Aorta (tissue), 5 donors: ENCODE measurements around the gene RGS6. TPM values are rescaled to one million over a fixed set of nuclear protein-coding genes. Genes with fewer than 3 reads are reported as not detected.

Experiments used
- ATAC-seq: fragments of 200-7000 bp; cut with Tn5 transposase; one replicate; pipeline ENCODE4 v1.9.1; 2022; ENCODE audit warnings: moderate library complexity; ENCODE audit not compliant: low FRiP score
- DNase-seq, 2 donors: peaks; one replicate each; pipeline ENCODE4 v3.0.0-alpha.2; 2020
- H3K27ac ChIP-seq, 2 donors: one replicate each; pipeline ENCODE4 v1.5.1; 2013; ENCODE audit warnings: low read length in 2 of 2, mild to moderate bottlenecking in 2 of 2, moderate library complexity in 2 of 2, control low read depth in 1 of 2, inconsistent platforms in 1 of 2, low read depth in 1 of 2
- H3K27me3 ChIP-seq, 2 donors: one replicate each; pipeline ENCODE4 v1.6.1; 2013; ENCODE audit warnings: control low read depth in 1 of 2, low read length in 1 of 2, mild to moderate bottlenecking in 1 of 2, moderate library complexity in 1 of 2; ENCODE audit not compliant: insufficient read depth in 2 of 2, control insufficient read depth in 1 of 2
- H3K36me3 ChIP-seq, 2 donors: one replicate each; pipeline ENCODE4 v1.6.1; 2013; ENCODE audit warnings: control low read depth in 1 of 2, low read length in 1 of 2, mild to moderate bottlenecking in 1 of 2; ENCODE audit not compliant: insufficient read depth in 2 of 2, control insufficient read depth in 1 of 2
- H3K4me1 ChIP-seq, 2 donors: one replicate each; pipeline ENCODE4 v1.6.1; 2013; ENCODE audit warnings: low read length in 2 of 2, control low read depth in 1 of 2, mild to moderate bottlenecking in 1 of 2, moderate library complexity in 1 of 2; ENCODE audit not compliant: insufficient read depth in 2 of 2, control insufficient read depth in 1 of 2
- H3K4me3 ChIP-seq, 2 donors: one replicate each; pipeline ENCODE4 v1.5.1; 2013; ENCODE audit warnings: low read length in 2 of 2, control low read depth in 1 of 2, mild to moderate bottlenecking in 1 of 2
- H3K9me3 ChIP-seq: one replicate; pipeline ENCODE4 v1.6.1; 2013; ENCODE audit warnings: mild to moderate bottlenecking, low read length; ENCODE audit not compliant: control insufficient read depth
- WGBS, 2 donors: extraction: QIAGEN DNeasy Blood & Tissue Kit; methylation state at CpG; one replicate each; pipeline ENCODE4 v1.1.7; 2013; 5-methylcytosine and 5-hydroxymethylcytosine counted together
- intact Hi-C, 2 donors: fragments of 100-400 bp; cut with DNase I; formaldehyde crosslinking; loops; one replicate each; pipeline versions ENCODE4 v1.14.2 to v1.15.0; 2022
- polyA plus RNA-seq, 2 donors: library from polyadenylated mRNA; stranded (reverse); fragments of 200-250 nt; gene quantifications; one replicate each; pipeline ENCODE4 v1.2.3, GENCODE V29; 2013
- total RNA-seq, 2 donors: library from RNA; stranded (reverse); fragmentation: NEBNext Ultra II Directional; extraction: Animal tissue kit (Norgen Biotek cat#: 25700); gene quantifications; one replicate each; pipeline ENCODE4 v1.2.1, GENCODE V29; 2021
- donor health status: healthy with polysubstance abuse.
- donor health status: Bipolar disorder and iron deficiency.
- donor health status: DM: no; HTN: no; CAD: no.
- donor health status: DM: no; HTN: no; CAD: no.
- donor health status: DM: yes; HTN: yes; CAD: no.

Gene RGS6
- total and polyA plus RNA-seq, 4 donors = 0.05 to 2.0 (median 1.8) TPM; not detected in 1

DNA sequence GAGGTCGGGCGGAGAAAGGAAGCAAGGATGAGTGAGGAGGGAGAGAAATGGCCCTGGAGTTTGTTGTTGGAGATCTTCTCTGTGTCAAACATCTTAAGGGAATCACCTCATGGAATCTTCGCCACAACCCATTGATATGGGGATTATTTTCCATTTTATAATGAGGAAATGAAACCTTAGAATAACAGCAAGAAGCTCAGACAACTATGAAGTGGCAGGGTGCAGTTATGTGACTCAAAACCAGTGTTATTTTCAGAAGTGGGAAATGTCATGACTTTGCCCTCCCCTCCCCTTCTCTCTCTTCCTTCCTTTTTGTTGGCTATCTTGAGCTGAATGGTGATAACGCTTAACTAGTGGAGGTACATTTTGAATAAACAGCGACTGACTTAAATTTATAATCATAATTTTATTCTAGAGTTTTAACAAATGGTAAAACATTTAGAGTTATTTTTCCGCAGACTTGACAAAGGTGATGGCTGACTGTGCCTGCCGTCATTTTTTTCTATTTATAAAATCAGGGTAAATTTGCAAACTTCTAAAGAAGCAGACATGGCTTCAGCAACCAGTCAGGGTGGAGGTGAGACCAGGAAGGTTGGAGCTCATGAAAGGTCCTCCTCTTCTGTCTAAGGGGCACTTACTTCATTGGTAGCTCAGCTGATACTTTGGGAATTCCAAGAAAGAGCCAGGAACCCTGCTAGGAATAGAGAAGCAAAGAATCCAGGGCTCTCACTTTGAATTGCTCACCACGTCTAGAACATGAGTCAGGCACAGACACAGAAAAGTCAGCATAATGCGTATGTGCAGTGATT is 232.4 kb downstream of the RGS6 start:
- ATAC-seq = no peak
- 66 to 67% methylated on average over 9 of the region's 9 CpGs for WGBS, 2 donors
- intact Hi-C loops = no loop called here
- Histone ChIP-seq H3K9me3 (peaks cover 3% of the 10 kb centered on the region), H3K27ac (no peak overlapping the region), H3K4me3 (no peak overlapping the region), H3K4me1 (no peaks in the 10 kb centered on the region), H3K36me3 (no peaks in the 10 kb centered on the region), H3K27me3 (no peaks in the 10 kb centered on the region)
- DNase-seq = no peak

GRCh38 chr14:72165229-72165698 is 233.0 kb downstream of the RGS6 start:
- no peaks in the 10 kb centered on the region for H3K36me3 ChIP-seq
- DNase-seq (no peak), ATAC-seq (no peak)
- no peaks in the 10 kb centered on the region for H3K4me1 ChIP-seq
- H3K27ac ChIP-seq = no peak overlapping the region
- 42 to 47% methylated on average over 8 of the region's 8 CpGs for WGBS, 2 donors
- H3K4me3 ChIP-seq = no peak overlapping the region
- H3K9me3 ChIP-seq = peaks cover 3% of the 10 kb centered on the region
- H3K27me3 ChIP-seq = no peaks in the 10 kb centered on the region
- intact Hi-C loops = no loop called here

GRCh38 chr14:72169521-72169920 is 237.3 kb downstream of the RGS6 start:
- Histone ChIP-seq H3K9me3 (peaks cover 3% of the 10 kb centered on the region), H3K27me3 (no peaks in the 10 kb centered on the region), H3K4me3 (no peak overlapping the region), H3K27ac (no peak overlapping the region), H3K4me1 (no peaks in the 10 kb centered on the region), H3K36me3 (no peaks in the 10 kb centered on the region)
- intact Hi-C loops = no loop called here
- no peak for DNase-seq
- ATAC-seq = no peak
- 41 to 59% methylated on average over 3 of the region's 3 CpGs for WGBS, 2 donors

- H3K36me3 ChIP-seq = no peaks in the 10 kb centered on the region
- H3K9me3 ChIP-seq = peaks cover 2% of the 10 kb centered on the region
- ATAC-seq (no peak), DNase-seq (no peak)
- no peaks in the 10 kb centered on the region for H3K4me1 ChIP-seq
- H3K27ac ChIP-seq = no peak overlapping the region
- WGBS, 2 donors = 86 to 88% methylated on average over 5 of the region's 5 CpGs
- no peak overlapping the region for H3K4me3 ChIP-seq
- H3K27me3 ChIP-seq = no peaks in the 10 kb centered on the region
- intact Hi-C loops = no loop called here
These were observed 239.8 kb downstream of the RGS6 start for GRCh38 chr14:72172049-72172448.

- Histone ChIP-seq H3K9me3 (peaks cover 2% of the 10 kb centered on the region), H3K36me3 (no peaks in the 10 kb centered on the region), H3K4me3 (no peak overlapping the region), H3K4me1 (no peaks in the 10 kb centered on the region), H3K27me3 (no peaks in the 10 kb centered on the region), H3K27ac (no peak overlapping the region)
- WGBS, 2 donors = 91 to 93% methylated on average over 3 of the region's 3 CpGs
- no peak for ATAC-seq
- no peak for DNase-seq
- intact Hi-C loops = no loop called here
These were observed 240.4 kb downstream of the RGS6 start for GRCh38 chr14:72172597-72172996.

GRCh38 chr14:72173038-72173720 is 240.9 kb downstream of the RGS6 start:
- no peak for DNase-seq
- no peaks in the 10 kb centered on the region for H3K27me3 ChIP-seq
- WGBS, 2 donors = 70 to 72% methylated on average over 11 of the region's 11 CpGs
- H3K9me3 ChIP-seq = no peaks in the 10 kb centered on the region
- no peaks in the 10 kb centered on the region for H3K36me3 ChIP-seq
- H3K4me3 ChIP-seq = no peak overlapping the region
- no peak for ATAC-seq
- intact Hi-C loops = no loop called here
- no peak overlapping the region for H3K27ac ChIP-seq
- H3K4me1 ChIP-seq = no peaks in the 10 kb centered on the region

DNA sequence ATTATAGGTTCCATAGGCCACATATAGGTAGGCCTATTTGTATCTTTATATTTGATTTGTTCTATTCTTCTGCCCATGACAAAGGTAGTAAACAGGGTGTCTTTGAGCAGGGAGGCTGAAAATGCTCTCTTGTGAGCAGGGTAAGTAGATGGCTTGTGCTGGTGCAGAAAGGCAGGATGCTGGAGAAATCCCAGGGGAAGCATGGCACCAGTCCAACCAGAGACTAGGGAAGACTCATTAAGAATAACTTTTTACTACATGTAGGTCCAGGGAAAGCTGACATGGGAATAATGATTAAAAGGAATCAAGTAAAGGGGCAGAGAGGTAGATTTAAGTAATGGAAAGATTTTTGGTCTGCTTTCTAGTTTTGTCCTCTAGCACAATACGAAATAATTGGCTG is 245.0 kb downstream of the RGS6 start:
- no peak for ATAC-seq

GRCh38 chr14:72178517-72178916 is 246.3 kb downstream of the RGS6 start:
- H3K27me3 ChIP-seq = no peaks in the 10 kb centered on the region
- intact Hi-C loops = no loop called here
- no peak overlapping the region for H3K27ac ChIP-seq
- DNase-seq (no peak), ATAC-seq (no peak)
- no peaks in the 10 kb centered on the region for H3K36me3 ChIP-seq
- H3K4me3 ChIP-seq = no peak overlapping the region
- peaks cover 0 to under 1% of the 10 kb centered on the region in 2 donors for H3K4me1 ChIP-seq
- H3K9me3 ChIP-seq = peaks cover 1% of the 10 kb centered on the region
- 64 to 65% methylated on average over 3 of the region's 3 CpGs for whole genome bisulfite sequencing, 2 donors

More for the DNA sequence above, 245.0 kb downstream of the RGS6 start:
- H3K4me3 ChIP-seq = no peak overlapping the region
- no peak for DNase-seq
- no peaks in the 10 kb centered on the region for H3K27me3 ChIP-seq
- H3K9me3 ChIP-seq = peaks cover 1% of the 10 kb centered on the region
- intact Hi-C loops = no loop called here
- H3K36me3 ChIP-seq = no peaks in the 10 kb centered on the region
- no peaks in the 10 kb centered on the region for H3K4me1 ChIP-seq
- H3K27ac ChIP-seq = no peak overlapping the region
- WGBS, 2 donors = 61 to 75% methylated on average over 1 of the region's 1 CpG
